Subcutaneous adipose tissue (tissue), 4 donors: ENCODE data around the gene NF2. TPM values are rescaled to one million over a fixed set of nuclear protein-coding genes. Genes with fewer than 3 reads are reported as not detected.

Source experiments
- total RNA-seq, 4 donors: library from RNA; depleted of rRNA; stranded (reverse); fragments of >200 nt; gene quantifications; one replicate each; pipeline ENCODE4 v1.1.0, GENCODE V29; 2016
- TF ChIP-seq, protein P1 (sequence below): fragments of 450-650 bp; IDR thresholded peaks from one replicate; pipeline ENCODE4 v1.5.1; 2016; ENCODE audit warnings: low read depth, mild to moderate bottlenecking, control low read depth, antibody characterized with exemption, moderate library complexity

Gene NF2
- total RNA-seq, 4 donors from 2014 or later = 18.9 to 28.6 (median 20.7) TPM

DNA sequence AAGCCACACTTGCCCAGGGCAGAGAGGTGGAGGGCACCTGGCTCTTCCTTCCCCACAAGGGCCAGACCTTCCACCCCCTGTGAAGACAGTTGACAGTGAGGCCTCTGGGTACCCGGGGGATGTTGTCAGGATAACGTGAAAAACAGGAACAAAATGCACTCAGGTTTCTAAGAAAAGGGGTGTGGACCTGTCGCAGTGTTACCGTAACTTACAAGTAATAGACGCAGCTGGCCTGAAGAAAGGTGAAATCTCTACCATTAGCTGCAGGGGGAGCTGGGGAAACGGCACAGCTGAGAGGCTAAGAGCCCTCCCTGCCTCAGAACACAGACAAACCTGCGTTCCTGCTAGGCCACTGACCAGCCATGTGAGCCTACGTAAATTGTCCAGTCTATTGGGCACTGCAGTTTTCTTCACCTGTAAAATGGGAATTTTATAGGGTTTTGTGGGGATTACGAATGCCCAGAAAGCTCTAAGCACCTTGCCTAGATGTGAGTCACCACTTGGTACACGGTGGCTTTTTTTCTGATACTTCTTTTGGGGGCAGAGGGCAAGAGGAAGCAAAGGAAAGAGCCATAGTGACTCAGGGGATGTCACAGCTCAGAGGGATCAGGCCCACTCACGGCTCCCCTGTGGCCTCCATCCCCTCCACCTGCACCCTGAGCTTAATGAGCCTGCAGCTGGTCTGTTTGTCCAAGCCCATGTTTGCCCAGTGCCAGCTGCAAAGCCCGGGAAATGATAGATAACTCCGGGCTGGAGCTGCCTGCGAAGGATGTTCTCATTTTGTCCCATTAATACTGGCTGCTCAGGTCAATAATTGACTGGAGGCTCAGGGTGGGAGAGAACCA is 97.9 kb downstream of the NF2 start:
- TF ChIP-seq, protein P1, sequence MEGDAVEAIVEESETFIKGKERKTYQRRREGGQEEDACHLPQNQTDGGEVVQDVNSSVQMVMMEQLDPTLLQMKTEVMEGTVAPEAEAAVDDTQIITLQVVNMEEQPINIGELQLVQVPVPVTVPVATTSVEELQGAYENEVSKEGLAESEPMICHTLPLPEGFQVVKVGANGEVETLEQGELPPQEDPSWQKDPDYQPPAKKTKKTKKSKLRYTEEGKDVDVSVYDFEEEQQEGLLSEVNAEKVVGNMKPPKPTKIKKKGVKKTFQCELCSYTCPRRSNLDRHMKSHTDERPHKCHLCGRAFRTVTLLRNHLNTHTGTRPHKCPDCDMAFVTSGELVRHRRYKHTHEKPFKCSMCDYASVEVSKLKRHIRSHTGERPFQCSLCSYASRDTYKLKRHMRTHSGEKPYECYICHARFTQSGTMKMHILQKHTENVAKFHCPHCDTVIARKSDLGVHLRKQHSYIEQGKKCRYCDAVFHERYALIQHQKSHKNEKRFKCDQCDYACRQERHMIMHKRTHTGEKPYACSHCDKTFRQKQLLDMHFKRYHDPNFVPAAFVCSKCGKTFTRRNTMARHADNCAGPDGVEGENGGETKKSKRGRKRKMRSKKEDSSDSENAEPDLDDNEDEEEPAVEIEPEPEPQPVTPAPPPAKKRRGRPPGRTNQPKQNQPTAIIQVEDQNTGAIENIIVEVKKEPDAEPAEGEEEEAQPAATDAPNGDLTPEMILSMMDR = no peak

DNA sequence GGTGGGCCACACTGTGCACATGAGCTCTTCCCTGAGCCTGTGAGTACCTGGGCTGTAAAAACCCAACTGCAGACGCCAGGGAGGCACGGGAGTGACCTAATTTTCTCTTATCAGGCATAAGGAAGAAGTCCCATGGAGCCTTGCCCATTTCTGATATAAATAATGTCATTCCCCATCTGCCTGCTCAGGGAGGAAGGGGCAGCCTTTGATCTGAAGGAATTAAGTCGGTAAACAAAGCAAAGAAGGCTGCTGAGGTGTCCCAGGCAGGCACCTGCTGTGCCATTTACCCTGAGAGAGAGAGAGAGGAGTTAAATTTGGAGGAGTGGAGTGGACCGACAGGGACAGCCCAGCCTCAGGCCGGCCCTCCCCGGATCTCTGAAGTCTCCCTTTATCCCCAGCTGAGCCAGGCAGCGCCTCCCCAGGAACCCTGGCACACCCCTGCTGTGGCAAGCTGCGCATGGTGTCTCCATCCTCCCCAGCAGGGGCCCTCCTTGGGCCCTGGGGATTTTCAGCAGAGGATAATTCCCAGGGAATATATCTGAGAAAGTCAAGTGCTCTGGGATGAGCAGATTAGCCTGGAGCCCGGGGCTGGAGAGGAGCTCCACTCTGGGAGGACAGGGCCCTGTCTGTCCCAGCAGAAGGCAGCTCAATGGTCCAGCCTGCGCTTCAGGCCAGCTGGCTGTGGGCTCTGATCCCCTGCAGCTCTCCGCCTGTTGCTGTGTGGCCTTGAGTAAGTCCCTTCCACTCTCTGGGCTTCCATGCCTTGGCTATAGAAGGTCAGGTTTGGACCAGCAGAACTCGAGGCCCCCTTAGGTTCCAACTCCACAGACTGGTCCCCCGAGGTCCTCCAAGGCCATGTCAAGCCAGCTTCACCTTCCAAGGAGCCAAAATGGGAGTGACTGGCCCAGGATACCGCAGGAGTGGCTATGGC is 98.8 kb downstream of the NF2 start:
- TF ChIP-seq, protein P1 = no peak

DNA sequence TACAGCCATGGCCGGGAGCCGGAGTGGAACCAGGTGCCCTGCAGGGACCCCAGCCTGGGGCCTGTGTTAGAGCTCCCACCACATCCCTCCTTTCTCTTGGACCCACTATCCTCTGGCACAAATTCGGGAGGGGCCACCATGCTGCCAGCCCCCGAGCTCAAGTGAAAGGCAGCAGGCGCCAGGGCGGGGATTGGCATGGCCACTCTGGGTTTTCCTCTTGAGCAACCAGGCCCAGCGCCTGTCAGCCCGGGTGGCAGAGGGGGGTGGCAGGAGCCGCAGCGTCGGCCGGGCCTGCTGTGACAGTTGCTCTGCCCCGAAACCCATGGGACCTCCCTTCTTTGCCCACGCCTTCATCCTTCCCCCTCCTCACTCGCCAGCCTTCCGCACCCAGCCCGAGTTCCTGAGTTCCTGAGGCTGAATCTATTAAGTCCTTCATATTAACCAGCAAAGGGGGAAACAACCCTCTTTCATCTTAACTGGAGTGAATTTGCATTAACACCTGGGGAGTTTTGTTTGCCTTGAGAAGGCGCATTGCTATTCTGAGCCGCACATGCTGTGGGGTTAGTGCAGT is 99.6 kb downstream of the NF2 start:
- TF ChIP-seq, protein P1 = no peak

DNA sequence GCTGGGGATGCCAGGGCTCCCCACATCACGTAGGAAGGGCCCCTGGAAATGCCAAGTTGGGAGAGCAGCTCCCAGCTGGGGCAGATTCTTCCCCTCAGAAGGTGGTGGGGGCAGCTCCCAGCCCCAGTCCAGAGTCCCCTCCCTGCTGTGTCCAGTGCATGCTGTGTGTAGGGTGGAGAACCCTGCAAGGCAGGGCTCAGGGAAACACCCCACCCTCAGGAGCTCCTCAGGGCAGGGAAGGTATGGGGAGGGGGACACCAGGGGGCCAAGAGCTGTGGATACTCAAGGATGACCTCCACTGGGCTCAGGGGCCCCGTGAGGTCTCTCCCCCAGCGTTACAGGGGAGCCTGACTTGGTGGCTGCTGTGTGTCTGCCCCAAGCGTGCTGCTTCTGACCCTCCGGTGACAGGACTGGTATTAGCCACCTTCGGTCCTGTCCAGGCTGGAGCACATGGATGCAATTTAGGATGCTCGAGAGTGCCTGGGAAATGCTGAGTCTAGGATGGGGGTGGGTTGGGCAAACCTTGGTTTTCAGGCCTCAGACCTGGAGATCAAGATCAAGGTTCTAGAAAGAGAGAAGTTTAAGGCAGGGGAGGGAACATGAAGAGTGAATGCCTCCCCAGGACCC is 100.2 kb downstream of the NF2 start:
- TF ChIP-seq, protein P1 = no peak

DNA sequence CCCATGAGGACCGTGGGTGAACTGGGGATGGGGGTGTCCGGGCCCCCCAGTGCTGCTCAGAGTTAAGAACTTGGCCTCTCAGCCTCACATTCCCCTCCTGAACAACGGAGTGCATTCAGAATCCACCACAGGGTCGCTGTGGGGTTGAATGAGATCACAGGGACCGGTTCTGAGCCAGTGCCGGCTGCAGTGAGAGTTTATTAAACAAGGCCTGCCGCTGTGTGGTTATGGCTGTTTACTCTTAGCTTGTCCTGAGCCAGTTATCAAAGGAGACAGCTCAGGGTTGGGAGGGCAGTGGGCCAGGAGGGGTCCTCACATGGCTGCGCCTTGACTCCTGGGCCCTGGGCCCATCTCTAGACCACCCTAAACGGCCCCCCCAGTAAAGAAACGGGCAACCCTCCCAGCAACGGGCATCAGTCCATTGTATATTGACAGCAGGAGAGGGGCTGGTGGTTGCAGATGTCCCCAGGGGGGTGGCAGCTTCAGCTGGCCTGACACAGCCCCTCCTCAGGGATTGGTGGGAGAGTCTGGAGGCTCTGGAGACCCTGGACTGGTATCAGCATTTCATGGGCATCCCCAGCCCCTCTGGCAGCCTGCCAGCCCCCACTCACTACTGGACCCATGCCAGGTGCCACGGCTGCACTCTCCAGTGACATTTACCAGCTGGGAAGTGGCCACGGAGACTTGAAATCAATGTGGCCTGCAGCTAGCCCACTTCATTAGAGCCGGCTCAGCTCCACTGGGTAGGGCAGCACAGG is 101.3 kb downstream of the NF2 start:
- TF ChIP-seq, protein P1 = no peak

DNA sequence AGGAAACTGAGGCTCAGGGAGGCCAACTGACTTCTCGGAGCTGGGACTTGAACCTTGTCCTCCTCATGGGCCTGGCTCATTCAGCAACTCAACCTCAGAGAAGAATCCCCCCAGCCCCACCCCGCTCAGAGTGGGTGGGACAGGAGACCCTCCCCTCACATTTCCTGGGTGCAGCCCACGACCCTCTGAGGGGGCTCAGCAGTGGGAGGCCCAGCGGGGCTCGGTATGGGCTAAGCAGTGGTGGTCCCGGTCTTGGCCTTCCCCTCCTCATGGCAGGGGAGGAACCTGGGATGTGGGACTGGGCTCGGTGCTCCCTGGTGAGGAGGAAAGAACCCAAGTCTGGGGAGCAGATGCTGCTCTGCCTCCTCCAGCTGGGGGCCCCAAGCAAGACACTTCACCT is 102.2 kb downstream of the NF2 start:
- TF ChIP-seq, protein P1 = no peak
